Prostate gland (tissue), 1 donor: ENCODE results near the gene APOF.

ENCODE experiments used
- POLR2A ChIP-seq: fragments of 450-650 bp; IDR thresholded peaks from one replicate; pipeline ENCODE4 v1.6.1; 2016; ENCODE audit warnings: antibody characterized with exemption, mild to moderate bottlenecking
- POLR2AphosphoS5 ChIP-seq: sonication (generic); formaldehyde crosslinking; IDR thresholded peaks from one replicate; pipeline ENCODE4 v1.6.1; 2017; ENCODE audit warnings: antibody characterized with exemption

DNA sequence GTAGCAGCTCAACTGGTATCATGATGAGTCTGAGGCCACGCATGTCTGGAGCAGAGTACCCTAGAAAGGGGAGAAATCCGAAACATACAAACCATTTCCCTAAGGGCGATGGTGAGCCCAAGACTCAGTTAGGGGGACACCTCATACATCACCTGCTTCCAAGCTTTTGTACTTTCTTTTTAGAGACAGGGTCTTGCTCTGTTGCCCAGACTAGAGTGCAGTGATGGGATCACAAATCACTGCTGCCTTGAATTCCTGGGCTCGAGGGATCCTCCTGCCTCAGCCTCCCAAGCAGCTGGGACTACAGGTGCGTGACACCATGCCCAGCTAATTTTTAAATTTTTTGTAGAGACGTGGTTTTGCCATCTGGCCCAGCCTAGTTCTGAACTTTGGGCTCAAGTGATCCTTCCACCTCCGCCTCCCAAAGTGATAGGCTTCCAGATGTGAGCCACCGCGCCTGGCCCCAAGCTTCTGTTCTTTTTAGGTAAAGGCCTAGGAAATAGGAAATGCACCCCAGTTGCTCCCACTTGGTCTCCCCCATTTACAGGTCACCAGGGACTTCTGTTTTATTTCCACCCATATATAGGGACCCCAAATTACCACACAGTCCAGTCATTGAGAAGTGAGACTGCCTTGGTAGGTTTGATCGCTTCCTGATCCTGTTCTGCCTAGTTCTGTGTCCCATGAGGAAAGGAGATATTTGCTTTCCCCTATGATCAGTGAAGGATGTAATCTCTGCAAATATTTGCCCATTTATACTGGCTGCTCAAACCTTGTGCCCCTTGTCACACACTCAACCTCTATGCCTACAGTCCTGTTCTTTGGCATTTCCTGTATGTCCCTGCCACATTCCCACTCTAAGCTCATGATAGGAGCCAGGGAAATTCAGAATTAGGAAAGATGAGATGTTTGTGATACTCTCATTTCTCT is at the start of gene APOF:
- TF ChIP-seq POLR2A: no peak
- no peak for TF ChIP-seq POLR2AphosphoS5
